ENCODE data around the gene TCEA3.

GRCh38 chr1:23442751-23443150 lies 18.2 kb upstream of the TCEA3 start:
- TF ChIP-seq CTCF (IDR thresholded peaks at IDR 0.05) (no peak), EP300 (IDR thresholded peaks at IDR 0.05) (no peak), POLR2A (IDR thresholded peaks at IDR 0.05) (no peak), POLR2AphosphoS5 (IDR thresholded peaks at IDR 0.05) (no peak)

Data from stomach (tissue), 4 donors.